Kidney epithelial cell (primary cell): ENCODE data around the gene PLEKHG2. TPM values are rescaled to one million over a fixed set of nuclear protein-coding genes. Genes with fewer than 3 reads are reported as not detected.

Source experiments
- DNase-seq: peaks from one replicate; pipeline ENCODE4 v3.0.0-alpha.2; 2010; ENCODE audit warnings: low read depth
- H3K27me3 ChIP-seq: 2 replicates; pipeline ENCODE4 v1.6.0; 2011; ENCODE audit warnings: low read length; ENCODE audit not compliant: control insufficient read depth, insufficient read depth
- H3K36me3 ChIP-seq: 2 replicates; pipeline ENCODE4 v1.5.1; 2011; ENCODE audit warnings: low read length; ENCODE audit not compliant: control insufficient read depth, insufficient read depth
- H3K4me3 ChIP-seq: 2 replicates; pipeline ENCODE4 v1.5.1; 2011; ENCODE audit warnings: low read depth, mild to moderate bottlenecking, control low read depth, low read length
- CTCF ChIP-seq: IDR thresholded peaks from 2 replicates; pipeline ENCODE4 v1.5.1; 2011; ENCODE audit warnings: mild to moderate bottlenecking, moderate library complexity, low read length, control low read depth, inconsistent platforms; ENCODE audit not compliant: insufficient read depth, poor library complexity, severe bottlenecking
- total RNA-seq: library from RNA; depleted of rRNA; stranded (reverse); fragments of >200 nt; gene quantifications from 2 replicates; pipeline ENCODE4 v1.2.3, GENCODE V29; 2015

PLEKHG2 gene
- total RNA-seq, 1 donor from 2014 or later: 22.8 TPM

GRCh38 chr19:39467941-39468340, 55.5 kb downstream of the PLEKHG2 start:
- Histone ChIP-seq H3K27me3 (no peaks in the 10 kb centered on the region), H3K36me3 (peaks cover 2% of the 10 kb centered on the region), H3K4me3 (no peak overlapping the region)
- TF ChIP-seq CTCF: no peak
- DNase-seq: no peak

GRCh38 chr19:39469036-39469435, 56.6 kb downstream of the PLEKHG2 start:
- H3K27me3 ChIP-seq: no peaks in the 10 kb centered on the region
- no peak for DNase-seq
- no peak for TF ChIP-seq CTCF
- H3K36me3 ChIP-seq: peaks cover 2% of the 10 kb centered on the region
- no peak overlapping the region for H3K4me3 ChIP-seq

- no peak for DNase-seq
- peaks cover 3% of the 10 kb centered on the region for H3K36me3 ChIP-seq
- H3K27me3 ChIP-seq: no peaks in the 10 kb centered on the region
- no peak overlapping the region for H3K4me3 ChIP-seq
- TF ChIP-seq CTCF: no peak
Measured at GRCh38 chr19:39469567-39469966, 57.1 kb downstream of the PLEKHG2 start.

GRCh38 chr19:39470724-39471339, 58.4 kb downstream of the PLEKHG2 start:
- no peak for DNase-seq
- peaks cover 3% of the 10 kb centered on the region for H3K36me3 ChIP-seq
- H3K4me3 ChIP-seq: no peak overlapping the region
- no peak for TF ChIP-seq CTCF
- no peaks in the 10 kb centered on the region for H3K27me3 ChIP-seq

- Histone ChIP-seq H3K4me3 (no peak overlapping the region), H3K27me3 (no peaks in the 10 kb centered on the region), H3K36me3 (peaks cover 4% of the 10 kb centered on the region)
- no peak for DNase-seq
- no peak for TF ChIP-seq CTCF
Measured at GRCh38 chr19:39471756-39472536, 59.5 kb downstream of the PLEKHG2 start.
